ENCODE measurements around the gene ARFGAP2.

ARFGAP2 gene

GRCh38 chr11:47172740-47173336 is 3.8 kb downstream of the ARFGAP2 start:
- ATAC-seq, result no peak
- TF ChIP-seq OSR1 (CRISPR knock-in tag; IDR thresholded peaks at IDR 0.05), result no peak
- no peak for TF ChIP-seq CREB5 (CRISPR knock-in tag; IDR thresholded peaks at IDR 0.05; ENCODE audit: low read depth)

GRCh38 chr11:47171856-47172255 is 4.8 kb downstream of the ARFGAP2 start:
- no peak for TF ChIP-seq ZNF8 (CRISPR knock-in tag; IDR thresholded peaks at IDR 0.05)
- TF ChIP-seq ZNF565 (CRISPR knock-in tag; conservative IDR thresholded peaks at IDR 0.05; ENCODE audit: low read depth), result no peak
- no peak for TF ChIP-seq PATZ1 (CRISPR knock-in tag; IDR thresholded peaks at IDR 0.05; ENCODE audit: borderline replicate concordance)
- no peak for TF ChIP-seq TCF4 (CRISPR knock-in tag; IDR thresholded peaks at IDR 0.05; ENCODE audit: borderline replicate concordance)
- TF ChIP-seq TSHZ2 (CRISPR knock-in tag; IDR thresholded peaks at IDR 0.05), result no peak
- TF ChIP-seq CREB5 (CRISPR knock-in tag; IDR thresholded peaks at IDR 0.05; ENCODE audit: low read depth), result no peak
- no peak for ATAC-seq

GRCh38 chr11:47171061-47171838 is 5.4 kb downstream of the ARFGAP2 start:
- no peak for TF ChIP-seq TSHZ2 (CRISPR knock-in tag; IDR thresholded peaks at IDR 0.05)
- TF ChIP-seq ZFP30 (CRISPR knock-in tag; IDR thresholded peaks at IDR 0.05), result no peak
- no peak for TF ChIP-seq PATZ1 (CRISPR knock-in tag; IDR thresholded peaks at IDR 0.05; ENCODE audit: borderline replicate concordance)
- no peak for TF ChIP-seq CREB5 (CRISPR knock-in tag; IDR thresholded peaks at IDR 0.05; ENCODE audit: low read depth)
- no peak for TF ChIP-seq ESRRG (CRISPR knock-in tag; IDR thresholded peaks at IDR 0.05)
- no peak for TF ChIP-seq ZNF8 (CRISPR knock-in tag; IDR thresholded peaks at IDR 0.05)
- no peak for TF ChIP-seq TOX (CRISPR knock-in tag; IDR thresholded peaks at IDR 0.05; ENCODE audit: borderline replicate concordance)
- no peak for TF ChIP-seq ARNTL (CRISPR knock-in tag; IDR thresholded peaks at IDR 0.05; ENCODE audit: borderline replicate concordance, low read depth)
- TF ChIP-seq ZFP3 (CRISPR knock-in tag; IDR thresholded peaks at IDR 0.05), result no peak
- TF ChIP-seq OSR1 (CRISPR knock-in tag; IDR thresholded peaks at IDR 0.05), result no peak
- no peak for TF ChIP-seq SNAI2 (CRISPR knock-in tag; IDR thresholded peaks at IDR 0.05)
- TF ChIP-seq ZC3H10 (CRISPR knock-in tag; IDR thresholded peaks at IDR 0.05), result no peak
- no peak for TF ChIP-seq RARB (CRISPR knock-in tag; IDR thresholded peaks at IDR 0.05)
- no peak for TF ChIP-seq TCF4 (CRISPR knock-in tag; IDR thresholded peaks at IDR 0.05; ENCODE audit: borderline replicate concordance)
- no peak for TF ChIP-seq ZNF70 (CRISPR knock-in tag; IDR thresholded peaks at IDR 0.05)
- no peak for TF ChIP-seq BACH2 (CRISPR knock-in tag; IDR thresholded peaks at IDR 0.05; ENCODE audit: borderline replicate concordance)
- ATAC-seq, result no peak

Data from SK-N-SH treated with all-trans-retinoic acid at 6 μM for 48 hours (cell line).